ENCODE data around the gene MTFR1L.

- no peak for TF ChIP-seq CTCF (conservative IDR thresholded peaks at IDR 0.05; ENCODE audit: low read length)
- TF ChIP-seq EZH2phosphoT487 (IDR thresholded peaks at IDR 0.05; ENCODE audit: borderline replicate concordance, low read depth, low read length): no peak
These were observed 24.5 kb upstream of the MTFR1L start for GRCh38 chr1:25795211-25795610.

Measured in OCI-LY7 (cell line).